SK-N-MC (cell line): ENCODE data around the gene RSRC1.

Experiments used
- DNase-seq: peaks from one replicate; pipeline ENCODE4 v3.0.0-alpha.2; 2011; ENCODE audit warnings: low read depth, low spot score
- H3K27ac ChIP-seq: fragments of 200-600 bp; sonication (generic); 2 replicates; pipeline ENCODE4 v1.5.1; 2016; ENCODE audit warnings: mixed run types
- H3K36me3 ChIP-seq: fragments of 200-600 bp; sonication (generic); 2 replicates; pipeline ENCODE4 v1.6.1; 2017; ENCODE audit warnings: antibody characterized with exemption, low read length, mixed read lengths; ENCODE audit not compliant: insufficient read depth
- H3K4me3 ChIP-seq: fragments of 200-600 bp; sonication (generic); 2 replicates; pipeline ENCODE4 v1.5.1; 2016
- H3K9ac ChIP-seq: fragments of 200-600 bp; sonication (generic); 2 replicates; pipeline ENCODE4 v1.8.0; 2017; ENCODE audit warnings: mixed run types, mixed read lengths; ENCODE audit not compliant: insufficient read length
- H3K9me3 ChIP-seq: fragments of 200-600 bp; sonication (generic); 2 replicates; pipeline ENCODE4 v1.6.1; 2017; ENCODE audit warnings: low read depth, mild to moderate bottlenecking, antibody characterized with exemption, low read length, moderate library complexity, mixed read lengths
- EZH2 ChIP-seq: fragments of 200-600 bp; sonication (generic); IDR thresholded peaks from one replicate; pipeline ENCODE4 v1.6.1; 2017; ENCODE audit warnings: antibody characterized with exemption
- FOXP2 ChIP-seq: optimal IDR thresholded peaks from 2 replicates; pipeline ENCODE3; 2011; ENCODE audit warnings: mild to moderate bottlenecking, moderate library complexity; ENCODE audit not compliant: insufficient read depth; ENCODE audit errors: extremely low read length, control extremely low read depth
- POLR2AphosphoS5 ChIP-seq: IDR thresholded peaks from 2 replicates; pipeline ENCODE4 v1.6.1; 2012; ENCODE audit warnings: mild to moderate bottlenecking, low read depth, low read length, borderline replicate concordance

Gene RSRC1

DNA sequence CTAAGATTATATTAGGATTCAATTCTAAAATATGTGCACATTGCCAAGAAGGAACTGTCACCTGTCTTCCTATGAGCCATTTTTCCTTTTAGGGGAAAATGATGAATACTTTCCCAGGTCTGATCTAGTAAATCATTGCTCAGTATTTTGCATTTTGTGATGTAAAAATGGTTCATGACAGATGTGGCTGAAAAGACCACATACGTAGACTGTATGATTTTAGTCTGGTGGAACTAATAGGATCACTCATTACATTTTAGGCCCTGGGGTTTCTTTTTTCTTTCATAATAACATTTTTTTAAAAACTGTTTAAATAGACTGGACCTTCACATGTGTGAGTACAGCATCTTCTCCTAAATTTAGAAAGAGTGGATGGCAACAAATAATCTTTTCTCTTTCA is 259.4 kb downstream of the RSRC1 start:
- H3K9ac ChIP-seq = no peak overlapping the region
- H3K36me3 ChIP-seq = no peaks in the 10 kb centered on the region
- no peak overlapping the region for H3K4me3 ChIP-seq
- no peak for DNase-seq
- TF ChIP-seq POLR2AphosphoS5 (no peak), FOXP2 (no peak), EZH2 (no peak)
- peaks cover 5% of the 10 kb centered on the region; the same call in 1 of the 2 replicates for H3K9me3 ChIP-seq
- no peak overlapping the region for H3K27ac ChIP-seq

DNA sequence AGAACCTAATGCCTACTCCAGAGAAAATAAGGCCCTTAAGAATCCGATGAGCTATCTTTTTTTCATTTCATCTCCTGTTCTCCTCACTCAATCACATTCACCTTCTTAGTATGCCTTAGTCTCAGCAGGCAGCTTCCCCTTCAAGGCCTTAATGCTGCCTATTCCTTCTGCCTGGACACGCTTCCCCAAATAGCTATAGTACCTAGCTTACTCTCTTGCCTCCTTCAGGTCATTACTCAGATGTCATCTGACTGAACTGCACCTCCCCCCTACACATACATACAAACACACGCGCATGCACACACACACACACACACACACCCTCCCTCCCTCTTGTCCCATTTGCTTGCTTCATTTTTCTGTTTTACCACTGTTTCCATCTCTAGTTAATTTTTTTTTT is 269.6 kb downstream of the RSRC1 start:
- Histone ChIP-seq H3K9me3 (no peaks in the 10 kb centered on the region), H3K9ac (no peak overlapping the region), H3K4me3 (no peak overlapping the region), H3K36me3 (no peaks in the 10 kb centered on the region), H3K27ac (no peak overlapping the region)
- DNase-seq = no peak
- no peak for TF ChIP-seq FOXP2
- no peak for TF ChIP-seq POLR2AphosphoS5
- TF ChIP-seq EZH2 = no peak

DNA sequence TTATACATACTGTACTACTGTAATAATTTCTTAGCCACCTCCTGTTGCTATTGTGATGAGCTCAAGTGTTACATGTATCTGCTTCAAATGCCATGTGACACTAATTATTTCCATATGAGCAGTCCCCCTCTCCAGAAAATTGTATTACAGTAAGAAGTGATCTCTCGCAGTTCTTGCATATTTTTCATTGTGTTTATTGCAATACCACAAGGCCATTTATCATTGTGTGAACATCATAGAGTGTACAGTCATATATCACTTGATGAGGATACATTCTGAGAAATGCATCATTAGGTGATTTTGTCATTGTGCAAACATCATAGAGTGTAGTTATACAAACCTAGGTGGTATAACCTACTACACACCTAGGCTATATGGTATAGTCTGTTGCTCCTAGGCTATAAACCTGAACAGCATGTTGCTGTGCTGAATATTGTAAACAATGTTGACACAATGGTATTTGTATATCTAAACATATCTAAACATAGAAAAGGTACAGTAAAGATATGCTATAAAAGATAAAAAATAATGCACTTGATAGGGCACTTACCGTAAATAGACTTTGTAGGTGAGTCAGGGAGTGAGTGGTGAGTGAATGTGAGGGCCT is 271.5 kb downstream of the RSRC1 start:
- Histone ChIP-seq H3K36me3 (no peaks in the 10 kb centered on the region), H3K9ac (no peak overlapping the region), H3K27ac (no peak overlapping the region), H3K9me3 (no peaks in the 10 kb centered on the region), H3K4me3 (no peak overlapping the region)
- no peak for TF ChIP-seq FOXP2
- no peak for TF ChIP-seq POLR2AphosphoS5
- no peak for TF ChIP-seq EZH2
- peak; percentile 8 for DNase-seq

- H3K9ac ChIP-seq = no peak overlapping the region
- no peak overlapping the region for H3K27ac ChIP-seq
- no peak for DNase-seq
- no peaks in the 10 kb centered on the region for H3K36me3 ChIP-seq
- H3K9me3 ChIP-seq = no peaks in the 10 kb centered on the region
- no peak overlapping the region for H3K4me3 ChIP-seq
- TF ChIP-seq FOXP2 (no peak), EZH2 (no peak), POLR2AphosphoS5 (no peak)
Measured at GRCh38 chr3:158382479-158382878, 272.6 kb downstream of the RSRC1 start.

DNA sequence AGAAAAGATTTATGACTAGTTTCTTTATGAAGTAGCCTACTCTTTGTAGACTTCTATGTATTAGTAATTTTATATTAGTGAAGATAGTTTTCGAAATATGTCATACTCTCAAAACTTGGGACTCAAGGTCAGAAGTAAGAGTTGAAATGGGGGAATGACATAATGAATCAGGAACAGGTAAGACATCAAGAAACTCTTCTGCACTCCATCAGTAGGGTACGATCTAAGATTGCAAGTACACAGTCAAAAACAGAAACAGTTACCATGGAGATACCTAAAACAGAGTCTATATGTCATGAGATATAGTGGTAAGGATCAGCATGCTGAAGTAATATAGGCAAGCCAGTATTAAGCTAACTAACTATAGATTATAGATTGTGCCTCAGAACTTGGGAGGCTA is 274.1 kb downstream of the RSRC1 start:
- Histone ChIP-seq H3K27ac (no peak overlapping the region), H3K4me3 (no peak overlapping the region), H3K36me3 (no peaks in the 10 kb centered on the region), H3K9me3 (no peaks in the 10 kb centered on the region), H3K9ac (no peak overlapping the region)
- no peak for TF ChIP-seq POLR2AphosphoS5
- no peak for TF ChIP-seq EZH2
- TF ChIP-seq FOXP2 = no peak
- no peak for DNase-seq

DNA sequence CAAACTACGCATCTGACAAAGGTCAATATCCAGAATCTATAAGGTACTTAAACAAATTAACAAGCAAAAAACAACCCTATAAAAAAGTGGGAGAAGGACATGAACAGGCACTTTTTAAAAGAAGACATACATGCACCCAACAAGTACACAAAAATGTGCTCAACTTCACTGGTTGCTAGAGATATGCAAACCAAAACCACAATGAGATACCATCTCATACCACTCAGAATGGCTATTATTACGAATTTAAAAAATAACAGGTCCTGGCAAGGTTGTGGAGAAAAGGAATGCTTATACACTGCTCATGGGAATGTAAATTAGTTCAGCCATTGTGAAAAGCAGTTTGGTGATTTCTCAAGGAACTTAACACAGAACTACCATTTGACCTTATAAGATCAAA is 285.5 kb downstream of the RSRC1 start:
- no peak overlapping the region for H3K4me3 ChIP-seq
- TF ChIP-seq EZH2 = no peak
- no peak for TF ChIP-seq FOXP2
- TF ChIP-seq POLR2AphosphoS5 = no peak
- no peaks in the 10 kb centered on the region for H3K36me3 ChIP-seq
- no peak overlapping the region for H3K9ac ChIP-seq
- no peak overlapping the region for H3K27ac ChIP-seq
- no peaks in the 10 kb centered on the region for H3K9me3 ChIP-seq
- DNase-seq = no peak

- DNase-seq = no peak
- H3K9me3 ChIP-seq = no peaks in the 10 kb centered on the region
- H3K27ac ChIP-seq = no peak overlapping the region
- no peak overlapping the region for H3K9ac ChIP-seq
- H3K4me3 ChIP-seq = no peak overlapping the region
- H3K36me3 ChIP-seq = no peaks in the 10 kb centered on the region
- no peak for TF ChIP-seq POLR2AphosphoS5
- TF ChIP-seq FOXP2 = no peak
- no peak for TF ChIP-seq EZH2
Measured at GRCh38 chr3:158402590-158402989, 292.7 kb downstream of the RSRC1 start.

GRCh38 chr3:158403013-158403412 is 293.1 kb downstream of the RSRC1 start:
- Histone ChIP-seq H3K36me3 (no peaks in the 10 kb centered on the region), H3K9ac (no peak overlapping the region), H3K9me3 (no peaks in the 10 kb centered on the region), H3K4me3 (no peak overlapping the region), H3K27ac (no peak overlapping the region)
- TF ChIP-seq POLR2AphosphoS5 = no peak
- no peak for TF ChIP-seq EZH2
- TF ChIP-seq FOXP2 = no peak
- no peak for DNase-seq
